HepG2 (cell line): ENCODE data around the gene RPL36. TPM values are rescaled to one million over a fixed set of nuclear protein-coding genes. Genes with fewer than 3 reads are reported as not detected.
A peak's percentile ranks its signal among the peaks of the same experiment; 100 is the strongest.

ENCODE experiments used
- ADNP ChIP-seq: sonication (generic); formaldehyde crosslinking; IDR thresholded peaks from 2 replicates; pipeline ENCODE4 v1.4.0; 2020; ENCODE audit warnings: missing genetic modification reagents
- CHD2 ChIP-seq: IDR thresholded peaks from 2 replicates; pipeline ENCODE4 v1.6.1; 2011; ENCODE audit warnings: low read depth, low read length, improper control_type of control experiment
- HNF4A ChIP-seq: sonication (generic); formaldehyde crosslinking; IDR thresholded peaks from 2 replicates; pipeline ENCODE4 v1.4.0; 2020; ENCODE audit warnings: missing genetic modification reagents
- MTA1 ChIP-seq: sonication (generic); formaldehyde crosslinking; IDR thresholded peaks from 2 replicates; pipeline ENCODE4 v1.4.0; 2020; ENCODE audit warnings: missing genetic modification reagents, mild to moderate bottlenecking, borderline replicate concordance
- NFE2L1 ChIP-seq: sonication (generic); formaldehyde crosslinking; IDR thresholded peaks from 2 replicates; pipeline ENCODE4 v1.4.0; 2020; ENCODE audit warnings: missing genetic modification reagents, mild to moderate bottlenecking, borderline replicate concordance
- NR2F2 ChIP-seq: IDR thresholded peaks from 2 replicates; pipeline ENCODE4 v1.6.1; 2012; ENCODE audit warnings: low read depth, inconsistent platforms, borderline replicate concordance
- PTBP1 ChIP-seq: fragments of 200-400 bp; formaldehyde crosslinking; IDR thresholded peaks from 2 replicates; pipeline ENCODE4 v1.6.1; 2018; ENCODE audit warnings: low read length, low read depth; ENCODE audit not compliant: poor library complexity, severe bottlenecking
- RARA ChIP-seq: IDR thresholded peaks from 2 replicates; pipeline ENCODE4 v1.6.1; 2016; ENCODE audit warnings: missing genetic modification reagents, missing compliant biosample characterization
- RXRA ChIP-seq: sonication (generic); formaldehyde crosslinking; IDR thresholded peaks from 2 replicates; pipeline ENCODE4 v1.5.1; 2020; ENCODE audit warnings: missing genetic modification reagents
- SMARCC2 ChIP-seq: fragments of 450-650 bp; IDR thresholded peaks from 2 replicates; pipeline ENCODE4 v1.6.1; 2017; ENCODE audit warnings: antibody characterized with exemption, mild to moderate bottlenecking
- ZFX ChIP-seq: sonication (generic); formaldehyde crosslinking; IDR thresholded peaks from 2 replicates; pipeline ENCODE4 v1.4.0; 2020; ENCODE audit warnings: mild to moderate bottlenecking, low read depth, missing genetic modification reagents, moderate library complexity
- ZNF263 ChIP-seq: sonication (generic); formaldehyde crosslinking; IDR thresholded peaks from 2 replicates; pipeline ENCODE4 v1.4.0; 2020; ENCODE audit warnings: missing genetic modification reagents
- ZNF367 ChIP-seq: sonication (generic); formaldehyde crosslinking; IDR thresholded peaks from 2 replicates; pipeline ENCODE4 v1.4.0; 2020; ENCODE audit warnings: missing genetic modification reagents, borderline replicate concordance
- ZNF432 ChIP-seq: sonication (generic); formaldehyde crosslinking; IDR thresholded peaks from 2 replicates; pipeline ENCODE4 v1.5.0; 2020; ENCODE audit warnings: missing genetic modification reagents, mild to moderate bottlenecking, borderline replicate concordance
- polyA plus RNA-seq, 8 experiments: library from polyadenylated mRNA; depleted of rRNA in 3 of 8; stranded (reverse) in 7 of 8; unstranded in 1 of 8; fragments of >200 nt; fragmentation: Illumina TruSeq in 4 of 8; extraction: Trizol in 4 of 8; gene quantifications; 2 replicates each; pipeline versions ENCODE4 v1.2.1 to v1.2.3, GENCODE V29; 2011 to 2016; ENCODE audit warnings: low read depth in 4 of 8, missing spikeins in 1 of 8, mixed read lengths in 1 of 8; ENCODE audit not compliant: insufficient read depth in 1 of 8
- total RNA-seq, 5 experiments: library from RNA; depleted of rRNA; stranded (reverse); fragments of >200 nt; fragmentation: Illumina TruSeq; extraction: Trizol; gene quantifications; 2 replicates each; pipeline ENCODE4 v1.2.3, GENCODE V29; 2016; ENCODE audit warnings: low read depth in 1 of 5
- TF ChIP-seq, protein P1 (sequence below), 2 experiments: IDR thresholded peaks; 2 replicates each; pipeline ENCODE4 v1.6.1; 2011 to 2012; ENCODE audit warnings: low read length in 2 of 2, borderline replicate concordance in 1 of 2, low read depth in 1 of 2, mild to moderate bottlenecking in 1 of 2, moderate library complexity in 1 of 2

Gene RPL36
- total and polyA plus RNA-seq, 2 of the 13 experiments (the other 11 are each of a cell fraction or from before 2014, with no cell fraction given) = 706 to 740 TPM

DNA sequence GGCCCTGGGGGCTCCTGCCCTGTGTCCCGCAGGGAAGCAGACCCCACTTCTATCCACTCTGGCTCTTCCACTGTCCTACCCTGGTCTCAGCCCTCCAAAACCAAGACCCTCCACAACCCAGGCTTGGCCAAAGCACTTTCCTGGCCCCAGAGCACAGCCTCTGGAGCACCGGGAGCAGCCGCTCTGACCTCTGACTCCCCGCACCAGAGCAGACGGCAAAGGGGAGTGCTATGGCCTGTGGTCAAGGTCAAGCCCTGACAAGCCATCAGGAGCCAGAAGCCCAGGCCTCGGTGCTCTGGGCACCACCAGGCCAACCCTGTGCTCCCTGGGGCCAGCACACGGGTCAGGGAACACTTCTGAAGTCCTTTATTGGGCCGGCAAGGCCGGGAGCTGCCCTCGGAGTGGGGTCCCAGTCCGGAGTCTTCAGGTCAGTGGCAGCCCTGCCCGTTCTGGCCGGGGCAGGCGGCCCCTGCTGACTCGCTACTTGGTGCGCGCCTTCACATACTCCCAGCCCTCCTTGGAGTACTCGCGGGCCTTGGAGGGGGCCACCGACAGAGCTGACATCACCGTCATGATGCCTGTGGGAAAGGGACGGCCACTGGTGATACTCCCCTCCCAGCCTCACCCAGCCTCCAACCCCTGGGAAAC lies 11.9 kb upstream of the RPL36 start (continued):
- TF ChIP-seq HNF4A (CRISPR knock-in tag) = peak; percentile 35; the same call in 1 of the 2 replicates
- no peak for TF ChIP-seq CHD2
- TF ChIP-seq ZNF367 (CRISPR knock-in tag) = no peak
- TF ChIP-seq RARA = 0 out of 2 replicates have a peak, but pooled peaks have one; percentile 26
- TF ChIP-seq NR2F2 = 0 out of 2 replicates have a peak, but pooled peaks have one; percentile 44
- peak; percentile 39; the same call in 1 of the 2 replicates for TF ChIP-seq RXRA
- TF ChIP-seq ADNP = no peak
- TF ChIP-seq ZNF432 (CRISPR knock-in tag) = no peak
- no peak for TF ChIP-seq SMARCC2
- peak; percentile 19; the same call in 1 of the 2 replicates for TF ChIP-seq MTA1 (CRISPR knock-in tag)
- TF ChIP-seq ZNF263 = peak; percentile 99
- no peak for TF ChIP-seq PTBP1
- TF ChIP-seq ZFX = peak; percentile 42; the same call in 1 of the 2 replicates
- TF ChIP-seq, protein P1, sequence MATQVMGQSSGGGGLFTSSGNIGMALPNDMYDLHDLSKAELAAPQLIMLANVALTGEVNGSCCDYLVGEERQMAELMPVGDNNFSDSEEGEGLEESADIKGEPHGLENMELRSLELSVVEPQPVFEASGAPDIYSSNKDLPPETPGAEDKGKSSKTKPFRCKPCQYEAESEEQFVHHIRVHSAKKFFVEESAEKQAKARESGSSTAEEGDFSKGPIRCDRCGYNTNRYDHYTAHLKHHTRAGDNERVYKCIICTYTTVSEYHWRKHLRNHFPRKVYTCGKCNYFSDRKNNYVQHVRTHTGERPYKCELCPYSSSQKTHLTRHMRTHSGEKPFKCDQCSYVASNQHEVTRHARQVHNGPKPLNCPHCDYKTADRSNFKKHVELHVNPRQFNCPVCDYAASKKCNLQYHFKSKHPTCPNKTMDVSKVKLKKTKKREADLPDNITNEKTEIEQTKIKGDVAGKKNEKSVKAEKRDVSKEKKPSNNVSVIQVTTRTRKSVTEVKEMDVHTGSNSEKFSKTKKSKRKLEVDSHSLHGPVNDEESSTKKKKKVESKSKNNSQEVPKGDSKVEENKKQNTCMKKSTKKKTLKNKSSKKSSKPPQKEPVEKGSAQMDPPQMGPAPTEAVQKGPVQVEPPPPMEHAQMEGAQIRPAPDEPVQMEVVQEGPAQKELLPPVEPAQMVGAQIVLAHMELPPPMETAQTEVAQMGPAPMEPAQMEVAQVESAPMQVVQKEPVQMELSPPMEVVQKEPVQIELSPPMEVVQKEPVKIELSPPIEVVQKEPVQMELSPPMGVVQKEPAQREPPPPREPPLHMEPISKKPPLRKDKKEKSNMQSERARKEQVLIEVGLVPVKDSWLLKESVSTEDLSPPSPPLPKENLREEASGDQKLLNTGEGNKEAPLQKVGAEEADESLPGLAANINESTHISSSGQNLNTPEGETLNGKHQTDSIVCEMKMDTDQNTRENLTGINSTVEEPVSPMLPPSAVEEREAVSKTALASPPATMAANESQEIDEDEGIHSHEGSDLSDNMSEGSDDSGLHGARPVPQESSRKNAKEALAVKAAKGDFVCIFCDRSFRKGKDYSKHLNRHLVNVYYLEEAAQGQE (IDR thresholded peaks at IDR 0.05; ENCODE audit: borderline replicate concordance in 1 of 2, low read depth in 1 of 2, low read length in 2 of 2) = no peak
- no peak for TF ChIP-seq NFE2L1
- TF ChIP-seq, all 625 proteins: peak for 17
